Activated T-cell treated with anti-CD3 and anti-CD28 coated beads, Interleukin-2, amount 50 U/mL, for 24 hours (primary cell): ENCODE measurements around the gene FGF11.
A peak's percentile ranks its signal among the peaks of the same experiment; 100 is the strongest.
"Not testable (repeated sequence)": the region's sequence is repeated elsewhere in the genome, so short reads cannot be mapped to it uniquely, and the experiment has no call there.

Experiments
- DNase-seq: peaks from one replicate; pipeline ENCODE4 v3.0.0-alpha.2; 2020
- H3K27ac Mint-ChIP-seq: 2 replicates; pipeline ENCODE4 v1.8.0; 2020; ENCODE audit warnings: mild to moderate bottlenecking, mixed read lengths
- H3K27me3 Mint-ChIP-seq: 2 replicates; pipeline ENCODE4 v1.8.0; 2020; ENCODE audit warnings: mixed read lengths
- H3K36me3 Mint-ChIP-seq: 2 replicates; pipeline ENCODE4 v1.8.0; 2020; ENCODE audit warnings: low read depth, mixed read lengths
- H3K4me1 Mint-ChIP-seq: 2 replicates; pipeline ENCODE4 v1.8.0; 2020; ENCODE audit warnings: low read depth, mixed read lengths
- H3K4me3 Mint-ChIP-seq: 2 replicates; pipeline ENCODE4 v1.8.0; 2020; ENCODE audit warnings: mild to moderate bottlenecking, moderate library complexity, mixed read lengths
- H3K9me3 Mint-ChIP-seq: 2 replicates; pipeline ENCODE4 v1.8.0; 2020; ENCODE audit warnings: mixed read lengths

FGF11 gene

GRCh38 chr17:7448461-7448860 lies 9.1 kb downstream of the FGF11 start:
- Mint-ChIP-seq H3K27ac (no peak overlapping the region), H3K4me1 (peaks cover 16% of the 10 kb centered on the region), H3K9me3 (no peaks in the 10 kb centered on the region), H3K36me3 (no peaks in the 10 kb centered on the region), H3K27me3 (peaks cover 42% of the 10 kb centered on the region), H3K4me3 (no peak overlapping the region)
- no peak for DNase-seq

GRCh38 chr17:7459961-7460545 lies 20.7 kb downstream of the FGF11 start:
- no peaks in the 10 kb centered on the region for H3K27me3 Mint-ChIP-seq
- no peak for DNase-seq
- H3K27ac Mint-ChIP-seq: no peak overlapping the region
- H3K9me3 Mint-ChIP-seq: no peaks in the 10 kb centered on the region
- peaks cover 38% of the 10 kb centered on the region for H3K36me3 Mint-ChIP-seq
- H3K4me3 Mint-ChIP-seq: no peak overlapping the region
- peaks cover 17% of the 10 kb centered on the region for H3K4me1 Mint-ChIP-seq

- Mint-ChIP-seq H3K4me3 (no peak overlapping the region), H3K27ac (no peak overlapping the region), H3K4me1 (peaks cover 13% of the 10 kb centered on the region)
These were observed 21.7 kb downstream of the FGF11 start for GRCh38 chr17:7460850-7461660.

GRCh38 chr17:7462474-7463371 lies 23.4 kb downstream of the FGF11 start:
- Mint-ChIP-seq H3K4me1 (peaks cover 13% of the 10 kb centered on the region), H3K27ac (no peak overlapping the region), H3K27me3 (no peaks in the 10 kb centered on the region), H3K9me3 (no peaks in the 10 kb centered on the region), H3K4me3 (no peak overlapping the region), H3K36me3 (peaks cover 43% of the 10 kb centered on the region)
- no peak for DNase-seq

More at GRCh38 chr17:7460850-7461660, 21.7 kb downstream of the FGF11 start:
- Mint-ChIP-seq H3K27me3 (no peaks in the 10 kb centered on the region), H3K9me3 (no peaks in the 10 kb centered on the region), H3K36me3 (peaks cover 35% of the 10 kb centered on the region)
- no peak for DNase-seq

GRCh38 chr17:7463372-7463846 lies 24.1 kb downstream of the FGF11 start:
- no peak overlapping the region for H3K27ac Mint-ChIP-seq
- peaks cover 17% of the 10 kb centered on the region for H3K4me1 Mint-ChIP-seq

GRCh38 chr17:7464081-7464480 lies 24.8 kb downstream of the FGF11 start:
- Mint-ChIP-seq H3K27me3 (no peaks in the 10 kb centered on the region), H3K4me3 (no peak overlapping the region), H3K9me3 (no peaks in the 10 kb centered on the region), H3K36me3 (peaks cover 46% of the 10 kb centered on the region), H3K27ac (no peak overlapping the region), H3K4me1 (peaks cover 21% of the 10 kb centered on the region)
- no peak for DNase-seq

More at GRCh38 chr17:7463372-7463846, 24.1 kb downstream of the FGF11 start:
- no peak for DNase-seq
- Mint-ChIP-seq H3K9me3 (no peaks in the 10 kb centered on the region), H3K27me3 (no peaks in the 10 kb centered on the region), H3K36me3 (peaks cover 43% of the 10 kb centered on the region), H3K4me3 (no peak overlapping the region)

- no peak overlapping the region for H3K4me3 Mint-ChIP-seq
- H3K9me3 Mint-ChIP-seq: no peaks in the 10 kb centered on the region
- no peak overlapping the region for H3K27ac Mint-ChIP-seq
- DNase-seq: no peak
- peaks cover 44% of the 10 kb centered on the region for H3K36me3 Mint-ChIP-seq
- no peaks in the 10 kb centered on the region for H3K27me3 Mint-ChIP-seq
- H3K4me1 Mint-ChIP-seq: peaks cover 19% of the 10 kb centered on the region
These were observed 26.4 kb downstream of the FGF11 start for GRCh38 chr17:7465597-7466275.

- Mint-ChIP-seq H3K4me3 (no peak overlapping the region), H3K9me3 (no peaks in the 10 kb centered on the region), H3K4me1 (peaks cover 21% of the 10 kb centered on the region), H3K27me3 (no peaks in the 10 kb centered on the region), H3K27ac (peak overlapping the region; percentile 76), H3K36me3 (peaks cover 38% of the 10 kb centered on the region)
- DNase-seq: no peak
These were observed 27.0 kb downstream of the FGF11 start for GRCh38 chr17:7466318-7466638.

GRCh38 chr17:7466639-7467341 lies 27.5 kb downstream of the FGF11 start:
- peaks cover 26% of the 10 kb centered on the region for H3K4me1 Mint-ChIP-seq
- no peaks in the 10 kb centered on the region for H3K27me3 Mint-ChIP-seq
- H3K36me3 Mint-ChIP-seq: peaks cover 37% of the 10 kb centered on the region
- DNase-seq: no peak
- H3K9me3 Mint-ChIP-seq: no peaks in the 10 kb centered on the region
- H3K27ac Mint-ChIP-seq: peak overlapping the region; percentile 76
- no peak overlapping the region for H3K4me3 Mint-ChIP-seq

- DNase-seq: no peak
- Mint-ChIP-seq H3K36me3 (peaks cover 34% of the 10 kb centered on the region), H3K9me3 (no peaks in the 10 kb centered on the region), H3K27me3 (no peaks in the 10 kb centered on the region), H3K4me3 (no peak overlapping the region), H3K4me1 (peaks cover 31% of the 10 kb centered on the region), H3K27ac (peak overlapping the region; percentile 76)
These were observed 28.2 kb downstream of the FGF11 start for GRCh38 chr17:7467498-7467897.

GRCh38 chr17:7468290-7468689 lies 29.0 kb downstream of the FGF11 start:
- Mint-ChIP-seq H3K9me3 (no peaks in the 10 kb centered on the region), H3K36me3 (peaks cover 30% of the 10 kb centered on the region), H3K27me3 (no peaks in the 10 kb centered on the region), H3K4me1 (peaks cover 34% of the 10 kb centered on the region), H3K27ac (peak overlapping the region; percentile 27), H3K4me3 (no peak overlapping the region)
- no peak for DNase-seq

- no peaks in the 10 kb centered on the region for H3K9me3 Mint-ChIP-seq
- H3K36me3 Mint-ChIP-seq: peaks cover 24% of the 10 kb centered on the region
- H3K4me1 Mint-ChIP-seq: peaks cover 36% of the 10 kb centered on the region
- no peak overlapping the region for H3K4me3 Mint-ChIP-seq
- no peak for DNase-seq
- H3K27ac Mint-ChIP-seq: peak overlapping the region; percentile 27
- no peaks in the 10 kb centered on the region for H3K27me3 Mint-ChIP-seq
These were observed 29.6 kb downstream of the FGF11 start for GRCh38 chr17:7468804-7469389.

- H3K9me3 Mint-ChIP-seq, H3K27ac Mint-ChIP-seq, H3K4me3 Mint-ChIP-seq, DNase-seq, H3K27me3 Mint-ChIP-seq: not testable (repeated sequence)
- peaks cover 22% of the 10 kb centered on the region for H3K36me3 Mint-ChIP-seq
- peaks cover 41% of the 10 kb centered on the region for H3K4me1 Mint-ChIP-seq
These were observed 30.5 kb downstream of the FGF11 start for GRCh38 chr17:7469843-7470242.
